Measurements from ENCODE around the gene RHPN2. TPM values are rescaled to one million over a fixed set of nuclear protein-coding genes. Genes with fewer than 3 reads are reported as not detected.

Gene RHPN2
- total and polyA plus RNA-seq, 2 of the 13 experiments (the other 11 are each of a cell fraction or from before 2014, with no cell fraction given) = 20.3 to 48.0 TPM

DNA sequence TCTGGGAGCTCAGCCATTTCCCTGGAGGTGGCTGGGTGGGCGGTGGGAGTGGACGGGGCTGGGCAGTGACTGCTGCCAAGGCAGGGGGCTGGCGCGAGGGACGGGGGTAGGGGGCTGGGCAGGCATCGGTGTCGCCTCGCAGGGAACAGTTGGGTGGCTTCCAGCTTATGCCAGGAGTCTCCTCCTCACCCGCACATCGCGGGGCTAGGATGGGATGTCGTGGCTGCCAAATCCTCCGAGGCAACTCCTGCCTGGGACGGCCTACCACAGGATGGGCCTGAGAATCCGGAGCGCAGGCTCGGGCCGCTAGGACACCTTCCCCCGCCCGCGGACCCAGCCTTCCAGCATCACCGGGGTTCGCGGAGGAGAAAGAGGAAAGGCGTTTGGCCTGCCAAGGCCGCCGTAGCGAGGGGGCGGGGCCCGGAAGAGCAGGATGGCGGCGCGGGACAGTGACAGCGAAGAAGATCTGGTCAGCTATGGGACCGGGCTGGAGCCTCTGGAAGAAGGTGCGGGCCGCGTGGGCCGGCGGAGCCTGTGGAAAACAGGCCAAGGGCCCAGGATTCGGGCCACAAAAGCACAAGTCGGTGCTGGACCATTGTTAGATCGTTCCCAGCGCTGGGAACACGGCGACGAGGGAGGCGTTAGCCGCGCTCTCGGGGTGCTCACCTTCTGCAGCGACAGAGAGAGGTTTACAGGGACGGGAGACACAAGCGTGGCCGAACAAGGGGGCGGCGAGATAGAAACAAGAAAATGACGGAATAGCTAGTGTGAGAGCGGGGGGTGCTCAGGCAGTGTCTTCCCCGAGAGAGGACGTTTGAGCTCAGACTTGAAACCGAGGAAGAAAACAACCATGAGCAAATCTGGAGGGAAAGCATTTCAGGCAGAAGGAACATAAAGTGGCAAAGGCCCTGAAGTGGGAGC, 16.3 kb upstream of the RHPN2 start, which contains the start of gene GPATCH1 (continued):
- 0 out of 2 replicates have a peak, but pooled peaks have one; percentile 43 for TF ChIP-seq TOPORS (CRISPR knock-in tag; IDR thresholded peaks at IDR 0.05)
- TF ChIP-seq, protein P1, sequence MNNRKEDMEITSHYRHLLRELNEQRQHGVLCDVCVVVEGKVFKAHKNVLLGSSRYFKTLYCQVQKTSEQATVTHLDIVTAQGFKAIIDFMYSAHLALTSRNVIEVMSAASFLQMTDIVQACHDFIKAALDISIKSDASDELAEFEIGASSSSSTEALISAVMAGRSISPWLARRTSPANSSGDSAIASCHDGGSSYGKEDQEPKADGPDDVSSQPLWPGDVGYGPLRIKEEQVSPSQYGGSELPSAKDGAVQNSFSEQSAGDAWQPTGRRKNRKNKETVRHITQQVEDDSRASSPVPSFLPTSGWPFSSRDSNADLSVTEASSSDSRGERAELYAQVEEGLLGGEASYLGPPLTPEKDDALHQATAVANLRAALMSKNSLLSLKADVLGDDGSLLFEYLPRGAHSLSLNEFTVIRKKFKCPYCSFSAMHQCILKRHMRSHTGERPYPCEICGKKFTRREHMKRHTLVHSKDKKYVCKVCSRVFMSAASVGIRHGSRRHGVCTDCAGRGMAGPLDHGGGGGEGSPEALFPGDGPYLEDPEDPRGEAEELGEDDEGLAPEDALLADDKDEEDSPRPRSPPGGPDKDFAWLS (CRISPR knock-in tag; IDR thresholded peaks at IDR 0.05; ENCODE audit: borderline replicate concordance) = 0 out of 2 replicates have a peak, but pooled peaks have one; percentile 42
- peak; percentile 71 for TF ChIP-seq XRCC5 (optimal IDR thresholded peaks at IDR 0.05; ENCODE audit: low read length)
- TF ChIP-seq ATAD3A (CRISPR knock-in tag; IDR thresholded peaks at IDR 0.05) = no peak
- peak; percentile 85; the same call in 1 of the 2 replicates for TF ChIP-seq GLI4 (CRISPR knock-in tag; IDR thresholded peaks at IDR 0.05; ENCODE audit: borderline replicate concordance)
- TF ChIP-seq GABPB1 (CRISPR knock-in tag; IDR thresholded peaks at IDR 0.05) = peak; percentile 89
- TF ChIP-seq KLF12 (CRISPR knock-in tag; IDR thresholded peaks at IDR 0.05; ENCODE audit: borderline replicate concordance) = peak; percentile 91; the same call in 1 of the 2 replicates
- TF ChIP-seq, protein P2, sequence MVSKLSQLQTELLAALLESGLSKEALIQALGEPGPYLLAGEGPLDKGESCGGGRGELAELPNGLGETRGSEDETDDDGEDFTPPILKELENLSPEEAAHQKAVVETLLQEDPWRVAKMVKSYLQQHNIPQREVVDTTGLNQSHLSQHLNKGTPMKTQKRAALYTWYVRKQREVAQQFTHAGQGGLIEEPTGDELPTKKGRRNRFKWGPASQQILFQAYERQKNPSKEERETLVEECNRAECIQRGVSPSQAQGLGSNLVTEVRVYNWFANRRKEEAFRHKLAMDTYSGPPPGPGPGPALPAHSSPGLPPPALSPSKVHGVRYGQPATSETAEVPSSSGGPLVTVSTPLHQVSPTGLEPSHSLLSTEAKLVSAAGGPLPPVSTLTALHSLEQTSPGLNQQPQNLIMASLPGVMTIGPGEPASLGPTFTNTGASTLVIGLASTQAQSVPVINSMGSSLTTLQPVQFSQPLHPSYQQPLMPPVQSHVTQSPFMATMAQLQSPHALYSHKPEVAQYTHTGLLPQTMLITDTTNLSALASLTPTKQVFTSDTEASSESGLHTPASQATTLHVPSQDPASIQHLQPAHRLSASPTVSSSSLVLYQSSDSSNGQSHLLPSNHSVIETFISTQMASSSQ (IDR thresholded peaks at IDR 0.05; ENCODE audit: low read depth) = no peak
- TF ChIP-seq, protein P2 (CRISPR knock-in tag; IDR thresholded peaks at IDR 0.05; ENCODE audit: borderline replicate concordance) = peak; percentile 70; the same call in 1 of the 2 replicates
- peak; percentile 94 for TF ChIP-seq ELF1 (CRISPR knock-in tag; IDR thresholded peaks at IDR 0.05)
- peak; percentile 91 for TF ChIP-seq YEATS2 (CRISPR knock-in tag; IDR thresholded peaks at IDR 0.05; ENCODE audit: borderline replicate concordance)
- TF ChIP-seq ZMYM3 (CRISPR knock-in tag; IDR thresholded peaks at IDR 0.05) = peak; percentile 92
- TF ChIP-seq, protein P3, sequence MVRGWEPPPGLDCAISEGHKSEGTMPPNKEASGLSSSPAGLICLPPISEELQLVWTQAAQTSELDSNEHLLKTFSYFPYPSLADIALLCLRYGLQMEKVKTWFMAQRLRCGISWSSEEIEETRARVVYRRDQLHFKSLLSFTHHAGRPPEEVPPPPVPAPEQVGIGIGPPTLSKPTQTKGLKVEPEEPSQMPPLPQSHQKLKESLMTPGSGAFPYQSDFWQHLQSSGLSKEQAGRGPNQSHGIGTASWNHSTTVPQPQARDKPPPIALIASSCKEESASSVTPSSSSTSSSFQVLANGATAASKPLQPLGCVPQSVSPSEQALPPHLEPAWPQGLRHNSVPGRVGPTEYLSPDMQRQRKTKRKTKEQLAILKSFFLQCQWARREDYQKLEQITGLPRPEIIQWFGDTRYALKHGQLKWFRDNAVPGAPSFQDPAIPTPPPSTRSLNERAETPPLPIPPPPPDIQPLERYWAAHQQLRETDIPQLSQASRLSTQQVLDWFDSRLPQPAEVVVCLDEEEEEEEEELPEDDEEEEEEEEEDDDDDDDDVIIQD (CRISPR knock-in tag; IDR thresholded peaks at IDR 0.05; ENCODE audit: low read depth) = peak; percentile 26; the same call in 1 of the 2 replicates
- TF ChIP-seq PHF8 (CRISPR knock-in tag; IDR thresholded peaks at IDR 0.05) = peak; percentile 88
- TF ChIP-seq ATF7 (IDR thresholded peaks at IDR 0.05) = no peak
- peak; percentile 52; the same call in 1 of the 2 replicates for TF ChIP-seq ATF7 (CRISPR knock-in tag; IDR thresholded peaks at IDR 0.05)
- no peak for TF ChIP-seq ZNF713 (CRISPR knock-in tag; IDR thresholded peaks at IDR 0.05)
- TF ChIP-seq, protein P4, sequence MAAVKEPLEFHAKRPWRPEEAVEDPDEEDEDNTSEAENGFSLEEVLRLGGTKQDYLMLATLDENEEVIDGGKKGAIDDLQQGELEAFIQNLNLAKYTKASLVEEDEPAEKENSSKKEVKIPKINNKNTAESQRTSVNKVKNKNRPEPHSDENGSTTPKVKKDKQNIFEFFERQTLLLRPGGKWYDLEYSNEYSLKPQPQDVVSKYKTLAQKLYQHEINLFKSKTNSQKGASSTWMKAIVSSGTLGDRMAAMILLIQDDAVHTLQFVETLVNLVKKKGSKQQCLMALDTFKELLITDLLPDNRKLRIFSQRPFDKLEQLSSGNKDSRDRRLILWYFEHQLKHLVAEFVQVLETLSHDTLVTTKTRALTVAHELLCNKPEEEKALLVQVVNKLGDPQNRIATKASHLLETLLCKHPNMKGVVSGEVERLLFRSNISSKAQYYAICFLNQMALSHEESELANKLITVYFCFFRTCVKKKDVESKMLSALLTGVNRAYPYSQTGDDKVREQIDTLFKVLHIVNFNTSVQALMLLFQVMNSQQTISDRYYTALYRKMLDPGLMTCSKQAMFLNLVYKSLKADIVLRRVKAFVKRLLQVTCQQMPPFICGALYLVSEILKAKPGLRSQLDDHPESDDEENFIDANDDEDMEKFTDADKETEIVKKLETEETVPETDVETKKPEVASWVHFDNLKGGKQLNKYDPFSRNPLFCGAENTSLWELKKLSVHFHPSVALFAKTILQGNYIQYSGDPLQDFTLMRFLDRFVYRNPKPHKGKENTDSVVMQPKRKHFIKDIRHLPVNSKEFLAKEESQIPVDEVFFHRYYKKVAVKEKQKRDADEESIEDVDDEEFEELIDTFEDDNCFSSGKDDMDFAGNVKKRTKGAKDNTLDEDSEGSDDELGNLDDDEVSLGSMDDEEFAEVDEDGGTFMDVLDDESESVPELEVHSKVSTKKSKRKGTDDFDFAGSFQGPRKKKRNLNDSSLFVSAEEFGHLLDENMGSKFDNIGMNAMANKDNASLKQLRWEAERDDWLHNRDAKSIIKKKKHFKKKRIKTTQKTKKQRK (IDR thresholded peaks at IDR 0.05; ENCODE audit: low read length) = no peak

All from HepG2 (cell line).